ENCODE data around the gene EXOC6B. TPM values are rescaled to one million over a fixed set of nuclear protein-coding genes. Genes with fewer than 3 reads are reported as not detected.

Gene EXOC6B
- polyA plus RNA-seq, 2 of the 4 experiments (the other 2 are of a cell fraction), result 15.5 to 24.7 TPM

DNA sequence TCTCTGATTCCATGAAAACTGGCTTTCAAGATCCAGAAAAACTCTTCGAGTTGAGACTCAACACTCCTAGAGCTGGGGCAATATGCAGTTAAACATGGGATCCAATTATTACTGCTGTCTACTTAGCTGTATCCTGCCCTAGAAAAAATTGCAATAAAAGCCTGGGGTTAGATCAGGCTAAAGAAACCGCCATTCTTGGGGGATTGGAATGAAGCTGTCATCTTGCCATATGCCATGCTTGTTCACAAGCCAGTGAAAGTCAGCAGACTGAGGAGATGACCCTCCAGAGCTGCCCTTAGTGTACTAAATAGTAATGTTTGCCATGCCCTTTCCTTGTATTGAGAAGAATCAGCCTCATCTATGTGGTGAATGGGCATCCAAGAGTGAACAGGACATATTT lies 647.3 kb downstream of the EXOC6B start:
- FAIRE-seq (no peak), ATAC-seq (no peak), DNase-seq (ENCODE audit: low read depth in 1 of 2, low spot score in 1 of 2) (no peak)
- Histone ChIP-seq H3K4me1 (peaks cover 10% of the 10 kb centered on the region; the same call in 1 of the 3 replicates), H3K4me3 (no peak overlapping the region), H3K4me2 (no peak overlapping the region), H3K27ac (no peak overlapping the region), H3K9me3 (no peaks in the 10 kb centered on the region)
- ChIA-PET CTCF (interaction anchor here (0.6 to 2.6 kb wide), 4 partner anchors 9 to 1214 kb away, joined by 3 to 8 read pairs (median 4); no protein-coding TSS in a partner anchor), POLR2A (interaction anchor here (0.6 kb wide), 1 partner anchor 36 kb away, joined by 3 read pairs; no protein-coding TSS in a partner anchor)
- WGBS (ENCODE audit: missing lambda C conversion rate), result 89% methylated on average over 2 of the region's 2 CpGs
- TF ChIP-seq ZNF302 (CRISPR knock-in tag; IDR thresholded peaks at IDR 0.05) (no peak), PHF8 (IDR thresholded peaks at IDR 0.05; ENCODE audit: borderline replicate concordance, low read depth) (no peak), RARB (CRISPR knock-in tag; IDR thresholded peaks at IDR 0.05) (no peak), KDM1A (IDR thresholded peaks at IDR 0.05; ENCODE audit: low read depth) (no peak), RNF2 (IDR thresholded peaks at IDR 0.05; ENCODE audit: borderline replicate concordance, low read depth) (no peak), CBX2 (IDR thresholded peaks at IDR 0.05; ENCODE audit: borderline replicate concordance, low read depth) (no peak), TP53 (CRISPR knock-in tag; IDR thresholded peaks at IDR 0.05) (no peak), NPAS2 (CRISPR knock-in tag; IDR thresholded peaks at IDR 0.05; ENCODE audit: borderline replicate concordance) (no peak), ESRRA (IDR thresholded peaks at IDR 0.05; ENCODE audit: borderline replicate concordance, low read length) (no peak), RCOR1 (IDR thresholded peaks at IDR 0.05; ENCODE audit: low read depth, low read length) (no peak), NFE2L2 (conservative IDR thresholded peaks at IDR 0.05; ENCODE audit: low read length) (no peak), HOXA7 (CRISPR knock-in tag; IDR thresholded peaks at IDR 0.05) (no peak), CHD4 (IDR thresholded peaks at IDR 0.05; ENCODE audit: borderline replicate concordance) (no peak)
- TF ChIP-seq, protein P1, sequence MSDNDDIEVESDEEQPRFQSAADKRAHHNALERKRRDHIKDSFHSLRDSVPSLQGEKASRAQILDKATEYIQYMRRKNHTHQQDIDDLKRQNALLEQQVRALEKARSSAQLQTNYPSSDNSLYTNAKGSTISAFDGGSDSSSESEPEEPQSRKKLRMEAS (IDR thresholded peaks at IDR 0.05), result no peak
- TF ChIP-seq, protein P2, sequence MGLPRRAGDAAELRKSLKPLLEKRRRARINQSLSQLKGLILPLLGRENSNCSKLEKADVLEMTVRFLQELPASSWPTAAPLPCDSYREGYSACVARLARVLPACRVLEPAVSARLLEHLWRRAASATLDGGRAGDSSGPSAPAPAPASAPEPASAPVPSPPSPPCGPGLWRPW (IDR thresholded peaks at IDR 0.05), result no peak
- TF ChIP-seq, protein P3, sequence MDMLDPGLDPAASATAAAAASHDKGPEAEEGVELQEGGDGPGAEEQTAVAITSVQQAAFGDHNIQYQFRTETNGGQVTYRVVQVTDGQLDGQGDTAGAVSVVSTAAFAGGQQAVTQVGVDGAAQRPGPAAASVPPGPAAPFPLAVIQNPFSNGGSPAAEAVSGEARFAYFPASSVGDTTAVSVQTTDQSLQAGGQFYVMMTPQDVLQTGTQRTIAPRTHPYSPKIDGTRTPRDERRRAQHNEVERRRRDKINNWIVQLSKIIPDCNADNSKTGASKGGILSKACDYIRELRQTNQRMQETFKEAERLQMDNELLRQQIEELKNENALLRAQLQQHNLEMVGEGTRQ (IDR thresholded peaks at IDR 0.05), result no peak
- TF ChIP-seq, protein P4, sequence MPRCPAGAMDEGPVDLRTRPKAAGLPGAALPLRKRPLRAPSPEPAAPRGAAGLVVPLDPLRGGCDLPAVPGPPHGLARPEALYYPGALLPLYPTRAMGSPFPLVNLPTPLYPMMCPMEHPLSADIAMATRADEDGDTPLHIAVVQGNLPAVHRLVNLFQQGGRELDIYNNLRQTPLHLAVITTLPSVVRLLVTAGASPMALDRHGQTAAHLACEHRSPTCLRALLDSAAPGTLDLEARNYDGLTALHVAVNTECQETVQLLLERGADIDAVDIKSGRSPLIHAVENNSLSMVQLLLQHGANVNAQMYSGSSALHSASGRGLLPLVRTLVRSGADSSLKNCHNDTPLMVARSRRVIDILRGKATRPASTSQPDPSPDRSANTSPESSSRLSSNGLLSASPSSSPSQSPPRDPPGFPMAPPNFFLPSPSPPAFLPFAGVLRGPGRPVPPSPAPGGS (IDR thresholded peaks at IDR 0.05), result no peak

DNA sequence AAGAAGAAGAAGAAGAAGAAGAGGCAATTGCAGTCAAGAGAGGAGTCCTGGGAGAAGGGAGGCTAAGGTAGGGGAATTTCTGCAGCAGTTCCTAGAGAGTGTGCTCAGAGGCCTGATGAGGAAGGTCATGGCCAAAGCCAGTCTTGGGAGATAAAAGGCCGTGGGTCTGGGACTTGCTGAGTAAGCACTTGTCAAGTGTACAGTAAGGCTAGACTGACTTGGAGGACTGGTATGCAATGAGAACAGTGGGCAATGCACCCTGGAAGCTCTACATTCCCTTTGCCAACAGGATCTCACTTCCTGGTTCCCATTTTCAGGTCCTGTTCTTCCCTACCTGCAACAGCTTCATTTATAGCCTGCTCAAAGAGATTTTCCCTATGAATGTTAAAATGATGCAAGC lies 649.6 kb downstream of the EXOC6B start:
- Histone ChIP-seq H3K4me2 (no peak overlapping the region), H3K4me1 (no peaks in the 10 kb centered on the region), H3K4me3 (no peak overlapping the region), H3K27ac (no peak overlapping the region), H3K9me3 (no peaks in the 10 kb centered on the region)
- TF ChIP-seq EHMT2 (IDR thresholded peaks at IDR 0.05; ENCODE audit: low read depth) (no peak), HOXA7 (CRISPR knock-in tag; IDR thresholded peaks at IDR 0.05) (no peak), SREBF2 (IDR thresholded peaks at IDR 0.05) (no peak), MAFK (IDR thresholded peaks at IDR 0.05; ENCODE audit: partially characterized antibody) (peak; percentile 84), CBX8 (IDR thresholded peaks at IDR 0.05) (no peak), HOXB5 (CRISPR knock-in tag; IDR thresholded peaks at IDR 0.05) (no peak)
- 63% methylated on average over 1 of the region's 1 CpG for WGBS (ENCODE audit: missing lambda C conversion rate)
- ChIA-PET CTCF (interaction anchor here (0.7 to 2.6 kb wide), 7 partner anchors 11 to 403 kb away, joined by 3 to 8 read pairs (median 4); no protein-coding TSS in a partner anchor), POLR2A (no interaction called here)
- DNase-seq (ENCODE audit: low read depth in 1 of 2, low spot score in 1 of 2) (no peak), ATAC-seq (no peak), FAIRE-seq (no peak)

DNA sequence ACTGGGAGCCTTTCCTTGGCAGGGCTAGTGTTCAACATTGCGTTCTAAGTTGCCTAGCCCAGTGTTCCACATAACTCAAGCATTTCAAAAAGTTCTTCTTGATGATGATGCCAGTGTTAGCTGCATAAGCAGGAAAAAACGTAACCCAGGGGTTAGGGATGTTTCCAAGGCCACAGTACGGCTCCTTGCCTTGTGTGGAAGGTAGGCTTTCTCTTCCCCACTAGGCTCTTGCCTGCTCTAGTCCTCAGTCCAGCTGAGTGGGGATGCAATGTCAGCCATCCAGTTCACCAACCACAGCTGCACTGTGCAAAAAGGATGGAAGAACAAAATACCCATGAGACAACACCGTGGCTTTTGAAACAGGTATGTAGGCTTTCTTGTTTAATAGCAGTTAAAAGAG lies 650.2 kb downstream of the EXOC6B start:
- DNase-seq (ENCODE audit: low read depth in 1 of 2, low spot score in 1 of 2) (no peak), ATAC-seq (no peak), FAIRE-seq (no peak)
- Histone ChIP-seq H3K27ac (no peak overlapping the region), H3K4me2 (no peak overlapping the region), H3K9me3 (no peaks in the 10 kb centered on the region), H3K4me3 (no peak overlapping the region), H3K4me1 (no peaks in the 10 kb centered on the region)
- WGBS (ENCODE audit: missing lambda C conversion rate), result 75% methylated on average over 4 of the region's 4 CpGs
- TF ChIP-seq KDM1A (IDR thresholded peaks at IDR 0.05; ENCODE audit: low read depth) (no peak), BHLHE40 (IDR thresholded peaks at IDR 0.05; ENCODE audit: low read depth, low read length) (no peak), RARB (CRISPR knock-in tag; IDR thresholded peaks at IDR 0.05) (no peak), HOXB5 (CRISPR knock-in tag; IDR thresholded peaks at IDR 0.05) (no peak), GATA3 (IDR thresholded peaks at IDR 0.05; ENCODE audit: borderline replicate concordance) (no peak)
- CTCF ChIA-PET, result interaction anchor here (0.7 to 1.7 kb wide), 4 partner anchors 9 to 40 kb away, joined by 3 to 5 read pairs (median 4); no protein-coding TSS in a partner anchor
- POLR2A ChIA-PET, result no interaction called here
